ENCODE measurements around the gene TGFBR2. TPM values are rescaled to one million over a fixed set of nuclear protein-coding genes. Genes with fewer than 3 reads are reported as not detected.

TGFBR2 gene
- total and polyA plus RNA-seq, 2 experiments from 2014 or later, result 4.7 to 13.0 TPM

GRCh38 chr3:30623351-30623750, 16.9 kb downstream of the TGFBR2 start:
- TF ChIP-seq EZH2 (IDR thresholded peaks at IDR 0.05; ENCODE audit: low read depth, unreplicated experiment), result no peak
- no peak for TF ChIP-seq EZH2phosphoT487 (IDR thresholded peaks at IDR 0.05; ENCODE audit: unreplicated experiment)
- TF ChIP-seq ZNF462 (CRISPR knock-in tag; IDR thresholded peaks at IDR 0.05), result no peak
- TF ChIP-seq NANOG (IDR thresholded peaks at IDR 0.05; ENCODE audit: borderline replicate concordance), result no peak
- no peak for TF ChIP-seq CREB1 (CRISPR knock-in tag; IDR thresholded peaks at IDR 0.05; ENCODE audit: low read depth)
- no peak for TF ChIP-seq ZNF331 (CRISPR knock-in tag; IDR thresholded peaks at IDR 0.05; ENCODE audit: low read depth)
- TF ChIP-seq ETS1 (IDR thresholded peaks at IDR 0.05), result no peak
- no peak for TF ChIP-seq ZNF114 (CRISPR knock-in tag; IDR thresholded peaks at IDR 0.05)
- TF ChIP-seq, protein P1, sequence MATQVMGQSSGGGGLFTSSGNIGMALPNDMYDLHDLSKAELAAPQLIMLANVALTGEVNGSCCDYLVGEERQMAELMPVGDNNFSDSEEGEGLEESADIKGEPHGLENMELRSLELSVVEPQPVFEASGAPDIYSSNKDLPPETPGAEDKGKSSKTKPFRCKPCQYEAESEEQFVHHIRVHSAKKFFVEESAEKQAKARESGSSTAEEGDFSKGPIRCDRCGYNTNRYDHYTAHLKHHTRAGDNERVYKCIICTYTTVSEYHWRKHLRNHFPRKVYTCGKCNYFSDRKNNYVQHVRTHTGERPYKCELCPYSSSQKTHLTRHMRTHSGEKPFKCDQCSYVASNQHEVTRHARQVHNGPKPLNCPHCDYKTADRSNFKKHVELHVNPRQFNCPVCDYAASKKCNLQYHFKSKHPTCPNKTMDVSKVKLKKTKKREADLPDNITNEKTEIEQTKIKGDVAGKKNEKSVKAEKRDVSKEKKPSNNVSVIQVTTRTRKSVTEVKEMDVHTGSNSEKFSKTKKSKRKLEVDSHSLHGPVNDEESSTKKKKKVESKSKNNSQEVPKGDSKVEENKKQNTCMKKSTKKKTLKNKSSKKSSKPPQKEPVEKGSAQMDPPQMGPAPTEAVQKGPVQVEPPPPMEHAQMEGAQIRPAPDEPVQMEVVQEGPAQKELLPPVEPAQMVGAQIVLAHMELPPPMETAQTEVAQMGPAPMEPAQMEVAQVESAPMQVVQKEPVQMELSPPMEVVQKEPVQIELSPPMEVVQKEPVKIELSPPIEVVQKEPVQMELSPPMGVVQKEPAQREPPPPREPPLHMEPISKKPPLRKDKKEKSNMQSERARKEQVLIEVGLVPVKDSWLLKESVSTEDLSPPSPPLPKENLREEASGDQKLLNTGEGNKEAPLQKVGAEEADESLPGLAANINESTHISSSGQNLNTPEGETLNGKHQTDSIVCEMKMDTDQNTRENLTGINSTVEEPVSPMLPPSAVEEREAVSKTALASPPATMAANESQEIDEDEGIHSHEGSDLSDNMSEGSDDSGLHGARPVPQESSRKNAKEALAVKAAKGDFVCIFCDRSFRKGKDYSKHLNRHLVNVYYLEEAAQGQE (IDR thresholded peaks at IDR 0.05; ENCODE audit: unreplicated experiment), result no peak
- TF ChIP-seq POLR2AphosphoS5 (IDR thresholded peaks at IDR 0.05; ENCODE audit: low read depth), result no peak
- no peak for TF ChIP-seq JUNB (IDR thresholded peaks at IDR 0.05; ENCODE audit: unreplicated experiment)
- TF ChIP-seq, protein P2, sequence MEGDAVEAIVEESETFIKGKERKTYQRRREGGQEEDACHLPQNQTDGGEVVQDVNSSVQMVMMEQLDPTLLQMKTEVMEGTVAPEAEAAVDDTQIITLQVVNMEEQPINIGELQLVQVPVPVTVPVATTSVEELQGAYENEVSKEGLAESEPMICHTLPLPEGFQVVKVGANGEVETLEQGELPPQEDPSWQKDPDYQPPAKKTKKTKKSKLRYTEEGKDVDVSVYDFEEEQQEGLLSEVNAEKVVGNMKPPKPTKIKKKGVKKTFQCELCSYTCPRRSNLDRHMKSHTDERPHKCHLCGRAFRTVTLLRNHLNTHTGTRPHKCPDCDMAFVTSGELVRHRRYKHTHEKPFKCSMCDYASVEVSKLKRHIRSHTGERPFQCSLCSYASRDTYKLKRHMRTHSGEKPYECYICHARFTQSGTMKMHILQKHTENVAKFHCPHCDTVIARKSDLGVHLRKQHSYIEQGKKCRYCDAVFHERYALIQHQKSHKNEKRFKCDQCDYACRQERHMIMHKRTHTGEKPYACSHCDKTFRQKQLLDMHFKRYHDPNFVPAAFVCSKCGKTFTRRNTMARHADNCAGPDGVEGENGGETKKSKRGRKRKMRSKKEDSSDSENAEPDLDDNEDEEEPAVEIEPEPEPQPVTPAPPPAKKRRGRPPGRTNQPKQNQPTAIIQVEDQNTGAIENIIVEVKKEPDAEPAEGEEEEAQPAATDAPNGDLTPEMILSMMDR (conservative IDR thresholded peaks at IDR 0.05; ENCODE audit: low read depth in 2 of 2), result no peak
- TF ChIP-seq STAT1 (IDR thresholded peaks at IDR 0.05; ENCODE audit: unreplicated experiment), result no peak
- no peaks in the 10 kb centered on the region for H3K9me3 Mint-ChIP-seq
- H3K4me1 ChIP-seq (ENCODE audit: insufficient read depth), result peaks cover 23% of the 10 kb centered on the region
- H3K27ac ChIP-seq (ENCODE audit: low read depth), result no peak overlapping the region
- no peak overlapping the region for H3K27ac Mint-ChIP-seq
- H2AFZ ChIP-seq, result no peak overlapping the region
- H3K9me2 ChIP-seq (ENCODE audit: insufficient read depth), result no peaks in the 10 kb centered on the region
- H3K36me3 Mint-ChIP-seq (ENCODE audit: low read depth), result peaks cover 16% of the 10 kb centered on the region
- no peak for ATAC-seq
- no peaks in the 10 kb centered on the region for H3K27me3 Mint-ChIP-seq (ENCODE audit: insufficient read depth, low read depth, poor library complexity)
- no peaks in the 10 kb centered on the region for H3K27me3 ChIP-seq (ENCODE audit: insufficient read depth)
- H4K20me1 ChIP-seq (replicated peaks; ENCODE audit: insufficient read depth), result no peaks in the 10 kb centered on the region; the same call in 1 of the 2 replicates
- no peak overlapping the region for H3K4me3 ChIP-seq
- H3K4me1 Mint-ChIP-seq, result peaks cover 27% of the 10 kb centered on the region
- H3F3A ChIP-seq (replicated peaks; ENCODE audit: low read depth), result no peaks in the 10 kb centered on the region
- DNase-seq (ENCODE audit: low spot score), result no peak
- H3K4me2 ChIP-seq, result no peak overlapping the region
- peaks cover 91% of the 10 kb centered on the region for H3K79me2 ChIP-seq (replicated peaks; ENCODE audit: insufficient read depth)
- no peak overlapping the region for H3K4me3 Mint-ChIP-seq
- no peaks in the 10 kb centered on the region for H3K36me3 ChIP-seq (ENCODE audit: insufficient read depth)

All from GM23338 (cell line).